GM19452 (cell line): Measurements from ENCODE around the gene DZIP1.

ENCODE experiments used
- ATAC-seq: cut with Tn5 transposase; IDR thresholded peaks from one replicate; pipeline ENCODE4 v1.9.1; 2021; ENCODE audit not compliant: unreplicated experiment

The DZIP1 gene

DNA sequence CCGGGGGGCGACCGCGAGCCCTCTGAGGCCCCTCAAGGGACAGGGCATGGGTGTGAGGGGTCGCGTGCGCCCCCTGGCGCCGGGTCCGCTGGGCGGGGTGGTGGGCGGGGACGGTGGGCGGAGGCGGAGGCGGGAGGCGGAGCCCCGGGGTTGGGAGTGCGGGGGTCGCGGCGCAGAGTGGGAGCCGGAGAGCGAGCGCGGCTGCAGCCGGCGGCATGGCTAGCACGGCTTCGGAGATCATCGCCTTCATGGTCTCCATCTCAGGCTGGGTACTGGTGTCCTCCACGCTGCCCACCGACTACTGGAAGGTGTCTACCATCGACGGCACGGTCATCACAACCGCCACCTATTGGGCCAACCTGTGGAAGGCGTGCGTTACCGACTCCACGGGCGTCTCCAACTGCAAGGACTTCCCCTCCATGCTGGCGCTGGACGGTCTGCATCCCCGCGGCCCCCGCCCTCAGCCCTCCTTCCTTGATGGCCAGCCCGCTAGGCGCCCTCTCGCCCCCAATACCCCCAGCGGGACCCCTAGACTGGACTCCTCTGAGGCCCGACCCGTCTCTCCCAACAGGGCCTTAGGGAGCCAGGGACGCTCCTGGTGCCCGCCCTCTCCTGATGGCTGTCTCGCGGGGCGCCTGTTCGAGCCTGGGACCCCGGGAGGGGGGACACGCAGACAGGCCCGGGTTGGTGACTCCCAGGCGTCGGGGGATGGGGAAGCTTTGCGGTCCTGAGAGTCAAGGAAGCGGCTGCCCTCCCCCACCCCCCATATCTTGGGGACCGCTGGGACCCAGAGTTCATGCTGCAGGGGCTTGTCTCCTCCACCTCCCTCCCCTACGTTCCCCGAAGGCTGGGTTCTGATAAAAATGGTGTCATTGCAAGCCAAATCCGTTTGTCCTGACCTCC, 91.7 kb downstream of the DZIP1 start, which contains the start of gene CLDN10:
Gene CLDN10 (plus strand): TSS at position 182 of the 903 bp plus-strand sequence. CDS start 34 bp downstream, at position 216.
- no peak for ATAC-seq

DNA sequence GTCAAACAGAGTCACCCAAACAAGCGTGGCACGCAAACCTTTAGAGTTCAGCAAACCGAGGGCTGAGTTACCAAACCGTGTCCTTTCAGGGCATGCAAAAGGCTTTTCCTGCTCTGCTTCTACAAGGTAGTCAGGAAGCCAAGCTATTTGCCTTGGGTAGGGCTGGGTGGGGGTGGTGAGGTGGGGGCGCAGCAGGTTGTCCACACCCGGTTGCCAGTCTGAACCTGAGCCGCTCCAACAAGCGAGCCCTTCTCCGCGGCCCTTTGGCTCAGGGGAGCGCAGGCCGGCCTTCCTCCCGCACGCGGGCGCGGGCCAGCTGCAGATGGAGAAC, 92.3 kb downstream of the DZIP1 start:
- no peak for ATAC-seq

DNA sequence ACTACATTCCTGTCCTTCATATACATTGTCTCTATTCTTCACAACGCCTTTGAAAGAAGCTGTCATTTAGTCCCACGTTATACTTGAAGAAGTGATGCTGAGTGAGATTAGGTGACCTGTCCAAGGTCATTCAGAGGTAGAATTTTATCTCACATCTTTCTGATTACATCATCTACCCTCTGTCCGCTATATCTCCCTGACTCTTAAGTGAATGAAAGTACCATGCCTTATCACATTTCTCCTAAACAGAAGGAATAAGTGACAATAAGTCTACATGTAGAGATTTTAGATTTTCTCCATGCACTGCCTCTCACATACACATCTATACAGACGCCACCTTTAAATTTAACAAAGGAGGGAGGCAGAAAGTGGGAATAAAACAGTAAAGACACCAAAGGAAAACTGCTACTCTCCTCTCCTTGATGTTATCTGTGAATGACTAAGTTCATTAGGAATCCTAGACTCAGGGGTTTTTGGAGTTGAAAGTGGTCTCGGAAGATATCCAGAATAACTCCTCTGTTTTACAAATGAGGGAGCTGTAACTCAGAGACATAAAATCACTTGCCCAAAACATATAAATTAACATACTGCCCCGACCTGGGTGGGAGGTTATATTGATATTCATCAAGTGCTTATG, 96.9 kb downstream of the DZIP1 start:
- no peak for ATAC-seq

DNA sequence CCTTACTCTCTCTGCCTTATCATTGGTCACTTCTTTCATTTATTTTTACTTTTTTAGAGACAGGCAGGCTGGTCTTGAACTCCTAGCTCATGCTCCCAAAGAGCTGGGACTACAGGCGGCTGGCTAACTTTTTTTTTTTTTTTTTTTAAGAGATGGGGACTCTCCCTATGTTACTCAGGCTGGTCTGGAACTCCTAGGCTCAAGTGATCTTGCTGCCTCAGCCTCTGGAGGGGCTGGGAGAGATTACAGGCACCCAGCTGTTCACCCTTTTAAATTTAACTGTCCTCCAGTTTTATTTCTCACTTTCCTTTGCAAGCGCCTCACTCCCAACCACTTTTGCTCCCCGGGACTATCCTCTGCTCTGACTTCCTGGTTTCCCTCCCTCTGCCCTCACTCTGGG, 97.6 kb downstream of the DZIP1 start:
- no peak for ATAC-seq

DNA sequence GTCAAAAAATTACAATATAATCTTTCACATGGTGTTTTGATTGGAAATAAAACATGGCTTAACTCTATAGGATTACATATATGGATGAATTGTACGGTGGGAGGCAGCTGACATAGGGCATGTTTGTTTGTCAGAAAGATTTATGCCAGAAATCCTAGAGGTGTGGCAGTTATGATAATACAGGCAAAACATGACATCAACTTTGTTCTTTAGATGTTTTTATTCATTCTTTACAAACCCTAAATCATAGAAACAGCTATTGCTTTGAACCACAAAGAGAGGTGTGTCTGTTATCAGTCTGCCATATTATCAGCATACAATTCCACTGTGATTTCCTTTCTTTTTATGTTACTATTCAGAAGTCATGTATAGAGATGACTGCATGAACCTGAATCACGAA, 100.2 kb downstream of the DZIP1 start:
- no peak for ATAC-seq

DNA sequence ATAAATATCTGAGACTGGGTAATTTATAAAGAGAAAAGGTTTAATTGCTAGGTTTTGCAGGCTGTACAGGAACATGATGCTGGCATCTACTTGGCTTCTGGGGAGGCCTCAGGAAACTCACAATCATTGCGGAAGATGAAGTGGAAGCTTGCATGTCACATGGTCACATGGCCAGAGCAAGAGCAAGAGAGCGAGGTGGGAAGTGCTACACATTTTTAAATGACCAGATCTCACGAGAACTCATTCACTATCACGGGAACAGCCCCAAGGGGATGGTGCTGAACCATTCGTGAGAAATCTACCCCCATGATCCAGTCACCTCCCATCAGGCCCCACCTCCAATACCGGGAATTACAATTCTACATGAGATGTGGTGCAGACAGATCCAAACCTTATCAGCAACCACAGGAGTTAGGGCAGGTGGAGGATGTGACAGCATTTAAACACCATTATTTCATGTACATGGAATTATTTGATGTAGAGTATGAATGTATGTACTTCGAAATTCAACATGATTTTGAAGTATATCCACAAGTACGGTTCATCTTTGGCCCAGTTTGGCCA, 102.5 kb downstream of the DZIP1 start:
- ATAC-seq = no peak

DNA sequence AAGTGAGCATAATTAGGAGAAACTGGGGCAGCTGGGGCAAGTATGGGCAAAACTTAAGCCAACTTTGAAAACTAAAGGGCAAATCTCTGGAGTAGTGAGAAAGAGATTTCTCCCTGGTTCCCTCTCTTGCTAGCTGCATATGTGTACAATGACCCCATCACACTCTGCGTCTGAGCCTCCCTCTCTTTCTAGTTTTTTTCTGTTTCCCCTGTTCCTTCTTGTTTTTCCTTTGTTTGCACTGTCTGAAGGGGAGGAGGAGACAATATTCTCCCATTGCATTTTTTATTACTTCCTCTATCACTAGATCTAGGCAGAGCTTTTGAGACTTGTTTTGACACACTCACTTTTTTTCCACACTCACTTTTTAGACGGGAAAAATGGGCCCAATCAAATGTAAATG, 103.2 kb downstream of the DZIP1 start:
- no peak for ATAC-seq

DNA sequence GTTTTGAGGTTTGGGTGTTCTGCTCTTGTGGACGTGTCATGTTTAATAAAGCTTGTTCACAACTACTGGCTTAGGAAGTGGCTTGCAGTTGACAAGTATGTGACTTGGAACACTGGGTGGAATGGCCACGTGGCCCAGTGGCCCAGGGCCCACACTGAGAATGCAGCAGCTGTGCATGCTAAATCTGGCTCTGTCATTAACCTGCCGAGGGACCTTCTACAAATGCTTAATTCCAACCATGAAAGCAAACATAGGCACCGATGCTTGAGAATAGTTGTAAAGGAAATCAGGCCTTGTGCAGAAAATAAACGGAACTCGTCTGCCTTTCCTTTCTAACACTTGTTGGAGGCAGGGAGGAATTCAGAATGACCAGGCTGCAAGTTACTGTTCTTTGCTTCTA, 103.6 kb downstream of the DZIP1 start:
- no peak for ATAC-seq

DNA sequence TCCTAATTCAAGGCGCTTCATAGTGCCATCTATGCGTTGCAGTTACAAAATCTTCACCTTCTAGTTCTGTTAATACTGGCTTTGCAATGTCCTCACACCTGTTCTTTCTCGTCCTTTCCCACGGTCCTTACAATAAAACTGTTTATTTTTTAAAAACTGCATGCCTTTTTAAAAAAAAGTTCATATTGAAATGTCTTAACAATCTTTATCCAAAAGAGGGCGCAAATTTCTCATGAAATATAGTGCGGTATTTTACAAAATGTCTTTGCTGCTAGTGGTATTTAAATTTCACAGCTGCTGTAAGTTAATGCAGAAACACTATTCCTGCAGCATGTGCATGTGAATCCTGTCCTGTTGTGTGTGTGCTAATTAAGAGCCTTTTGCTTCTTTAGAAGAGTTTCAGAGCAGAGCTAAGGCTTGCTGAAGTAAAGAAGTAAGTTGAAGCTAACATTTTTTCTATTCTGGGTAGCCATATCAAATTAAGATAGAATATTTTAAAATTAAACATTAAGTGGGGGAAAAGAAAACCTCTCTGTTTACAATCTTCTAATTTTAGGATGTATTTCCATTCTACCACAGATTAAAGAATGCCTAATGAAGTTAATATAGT, 107.8 kb downstream of the DZIP1 start:
- no peak for ATAC-seq

DNA sequence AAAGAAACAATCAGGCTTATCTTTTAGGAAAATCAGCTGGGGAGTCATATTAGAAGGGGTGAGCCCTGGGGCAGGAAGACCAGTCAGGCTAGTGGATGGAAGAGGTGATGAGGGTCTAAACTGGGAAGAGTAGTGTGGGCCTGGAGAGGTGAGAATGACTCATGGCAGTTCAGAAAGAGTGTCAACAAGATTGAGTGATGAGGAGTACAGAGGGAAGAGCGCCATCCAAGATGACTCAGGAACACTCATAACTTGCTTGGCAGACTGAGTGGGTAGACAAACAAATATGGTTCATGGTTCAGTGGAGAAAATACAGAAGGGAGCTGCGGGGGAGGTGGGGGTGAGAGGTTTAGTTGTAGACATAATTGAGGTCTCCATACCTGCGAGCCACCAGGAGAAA, 109.3 kb downstream of the DZIP1 start:
- no peak for ATAC-seq

DNA sequence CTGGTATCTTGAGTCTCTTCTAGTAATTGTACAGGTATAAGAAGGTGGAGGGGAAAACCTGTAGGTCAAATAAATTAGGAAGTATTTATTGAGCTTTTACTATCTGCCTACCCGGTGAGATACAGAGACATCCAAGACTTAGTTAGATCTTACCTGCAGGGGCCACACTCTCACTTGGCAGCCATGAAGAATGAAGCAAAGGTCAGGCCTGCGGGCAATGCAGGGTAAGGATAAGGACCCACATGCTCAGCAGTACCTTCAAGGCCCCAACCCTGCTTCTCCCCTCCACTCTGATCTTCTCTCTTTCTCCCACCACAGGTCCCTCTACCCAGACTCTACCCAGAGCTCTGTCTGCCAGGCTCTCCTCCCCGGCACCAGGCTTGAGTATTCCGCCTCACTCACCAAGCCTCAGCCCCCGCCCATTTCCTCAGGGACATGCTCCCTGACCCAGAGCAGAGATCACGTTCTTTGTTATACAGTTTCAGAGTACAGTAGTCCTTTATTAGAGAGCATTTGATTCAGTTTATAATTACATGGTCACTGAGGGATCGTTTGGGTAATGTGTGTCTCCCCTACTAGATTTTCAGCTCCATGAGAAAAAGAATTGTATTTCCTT, 110.9 kb downstream of the DZIP1 start:
- ATAC-seq = no peak

DNA sequence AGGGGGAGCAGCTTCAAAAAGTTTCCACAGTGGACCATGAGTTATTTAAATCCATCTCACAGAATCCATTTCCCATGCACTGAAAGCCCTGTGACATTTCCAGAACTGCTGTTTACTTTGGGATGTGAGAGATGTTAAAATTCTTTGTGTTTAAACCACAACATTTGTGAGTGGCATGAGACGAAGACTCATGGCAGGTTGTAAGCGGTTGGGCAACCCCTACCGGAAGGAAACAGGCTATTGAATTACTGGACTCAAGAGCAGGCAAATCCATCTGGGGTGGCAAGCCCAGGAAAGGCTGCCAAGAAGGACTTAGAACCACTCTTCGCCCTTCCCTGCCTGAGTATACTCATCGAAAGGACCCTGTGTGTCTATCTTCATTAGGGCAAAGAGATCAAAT, 114.3 kb downstream of the DZIP1 start:
- no peak for ATAC-seq
